Activated CD4-positive, alpha-beta T cell treated with anti-CD3 and anti-CD28 coated beads, Interleukin-2, amount 50 U/mL, for 1 hour (primary cell): ENCODE results near the gene PGA3.
"Not testable (repeated sequence)": the region's sequence is repeated elsewhere in the genome, so short reads cannot be mapped to it uniquely, and the experiment has no call there.

Source experiments
- DNase-seq: peaks from one replicate; pipeline ENCODE4 v3.0.0-alpha.2; 2020

Gene PGA3

DNA sequence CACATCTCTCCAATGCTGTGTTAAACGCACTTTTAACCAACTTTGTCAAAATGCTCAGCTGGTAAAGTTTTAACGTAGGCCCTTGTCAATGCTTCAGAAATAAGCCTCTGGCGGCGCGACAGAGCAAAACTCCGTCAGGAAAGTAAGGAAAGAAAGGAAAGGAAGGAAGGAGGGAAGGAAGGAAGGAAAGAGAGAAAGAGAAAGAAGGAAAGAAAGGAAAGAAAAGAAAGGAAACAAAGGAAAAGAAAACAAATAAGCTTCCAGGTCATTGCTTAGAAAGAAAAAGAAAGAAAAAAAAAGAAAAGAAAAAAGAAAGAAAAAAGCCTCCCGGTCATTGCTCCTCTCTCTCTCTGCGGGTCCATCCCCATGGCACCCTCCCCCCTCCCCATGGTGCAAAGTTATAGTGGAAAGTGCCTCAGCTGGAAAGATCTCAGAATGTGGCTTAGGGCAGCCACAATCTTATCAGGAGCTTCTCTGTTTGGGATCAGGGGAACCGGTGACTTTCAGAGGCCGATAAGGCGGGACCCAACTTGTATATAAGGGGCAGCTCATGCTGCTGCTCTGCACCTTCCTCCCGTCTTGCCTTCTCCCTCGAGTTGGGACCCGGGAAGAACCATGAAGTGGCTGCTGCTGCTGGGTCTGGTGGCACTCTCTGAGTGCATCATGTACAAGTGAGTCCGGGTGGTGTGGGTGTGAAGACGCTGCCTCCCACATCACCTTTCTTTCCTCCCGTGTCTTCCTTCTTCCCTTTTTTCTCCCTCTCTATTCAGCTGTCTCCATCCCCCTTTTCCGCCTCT, at the start of gene PGA3:
Gene PGA3, plus strand, starts transcription at position 566 of the 797 bp plus-strand sequence. Its CDS starts 50 bp downstream, at position 616.
- not testable (repeated sequence) for DNase-seq

- DNase-seq = no peak
These were observed 49.7 kb upstream of the PGA3 start for GRCh38 chr11:61153593-61154095.

DNA sequence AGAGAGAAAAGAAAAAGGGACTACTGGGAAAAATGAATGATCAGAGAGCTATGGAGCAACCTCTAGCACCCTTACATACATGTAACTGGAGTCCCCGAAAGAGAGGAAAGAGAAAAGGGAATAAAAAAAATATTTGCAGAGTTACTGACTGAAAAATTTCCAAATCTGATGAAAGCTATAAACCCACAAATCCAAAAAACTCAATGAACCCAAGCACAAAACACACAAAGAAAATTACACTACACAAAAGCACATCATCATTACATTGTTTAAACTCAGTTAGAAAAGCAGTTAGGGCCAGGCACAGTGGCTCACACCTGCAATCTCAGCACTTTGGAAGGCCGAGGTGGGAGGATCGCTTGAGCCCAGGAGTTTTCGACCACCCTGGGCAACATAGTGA, 48.8 kb upstream of the PGA3 start:
- no peak for DNase-seq

GRCh38 chr11:61155312-61155711, 48.0 kb upstream of the PGA3 start:
- no peak for DNase-seq

- no peak for DNase-seq
These were observed 47.6 kb upstream of the PGA3 start for GRCh38 chr11:61155741-61156140.

- DNase-seq = no peak
These were observed 45.6 kb upstream of the PGA3 start for GRCh38 chr11:61157743-61158142.

DNA sequence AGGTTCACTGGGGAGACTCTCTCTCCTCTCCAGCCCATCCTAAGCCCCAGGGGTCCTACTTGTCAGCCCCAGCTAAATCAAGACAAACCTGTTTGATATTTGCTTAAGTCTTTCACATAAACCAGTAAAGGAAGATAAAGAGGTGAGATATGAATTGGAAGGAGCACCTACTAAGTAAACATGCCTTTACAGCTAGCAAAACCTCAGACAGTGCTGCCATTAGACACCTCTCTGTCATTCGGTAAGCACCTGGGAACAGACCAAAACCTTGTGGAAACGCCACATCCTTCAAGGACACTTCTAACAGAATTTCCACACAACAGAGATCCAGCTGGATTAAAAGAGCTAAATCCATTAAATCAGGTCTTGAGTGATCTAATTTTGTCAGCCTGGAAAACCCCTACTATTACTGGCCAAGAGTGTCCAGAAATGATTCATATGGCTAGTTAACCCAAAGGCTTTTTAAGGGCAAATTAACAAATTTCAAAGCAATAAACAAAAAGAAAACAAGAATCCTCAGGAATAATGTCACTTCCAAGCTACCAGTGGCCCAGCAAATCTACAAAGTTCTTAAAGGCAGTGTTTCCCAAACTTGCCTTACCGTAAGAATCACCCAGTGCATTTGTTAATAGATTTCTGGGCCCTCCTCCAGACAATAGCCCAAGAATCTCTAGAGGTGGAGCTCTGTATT, 44.5 kb upstream of the PGA3 start:
- no peak for DNase-seq

- DNase-seq = no peak
These were observed 42.7 kb upstream of the PGA3 start for GRCh38 chr11:61160487-61161189.

DNA sequence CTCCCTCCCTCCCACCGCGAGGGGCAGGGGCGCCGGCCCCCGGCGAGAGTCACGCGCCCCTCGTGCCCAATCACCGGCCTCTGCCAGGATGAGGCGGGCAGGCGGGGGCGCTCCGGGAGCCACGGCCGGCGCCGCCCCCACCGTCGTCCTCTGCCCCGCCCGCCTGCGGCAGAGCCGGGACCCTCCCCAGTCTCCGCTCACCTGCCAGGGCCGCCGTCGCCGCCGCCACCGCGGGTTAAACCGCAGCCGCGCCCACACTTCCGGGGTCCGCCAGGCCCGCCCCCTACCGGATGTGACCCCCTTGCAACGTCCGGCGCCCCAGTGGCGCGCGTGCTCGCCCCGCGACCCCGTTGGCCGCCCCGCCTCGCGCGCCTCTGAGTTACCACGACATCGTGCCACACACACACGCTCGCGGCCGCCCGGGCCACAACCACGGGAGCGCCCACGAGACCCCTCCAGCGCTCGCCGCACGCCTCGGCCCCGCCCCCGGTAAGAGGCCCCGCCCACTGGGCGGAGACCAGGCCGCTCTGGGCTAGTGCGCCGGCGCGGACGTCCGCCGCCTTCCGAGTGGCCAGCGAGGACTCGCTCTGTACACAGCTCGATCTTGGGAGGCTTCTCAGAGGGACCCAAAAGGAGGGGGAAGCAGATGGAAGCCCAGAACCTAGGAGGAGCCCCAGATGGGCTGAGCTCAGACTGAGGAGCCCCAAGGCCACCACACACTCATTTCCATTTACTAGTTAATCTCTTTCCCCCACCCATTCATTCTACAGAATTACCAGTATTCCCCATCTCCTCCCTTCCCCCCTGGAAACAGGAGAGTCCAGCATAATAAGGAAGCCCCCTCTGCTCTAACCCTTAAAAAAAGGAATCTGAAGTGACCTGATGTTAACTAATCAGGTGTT, 41.9 kb upstream of the PGA3 start, which contains the start of gene VPS37C:
Gene VPS37C, minus strand, starts transcription at position 237 of the 902 bp plus-strand sequence. CDS start 22,597 bp downstream, outside the sequence.
- DNase-seq = peak; percentile 90

GRCh38 chr11:61162092-61162941, 41.0 kb upstream of the PGA3 start:
- no peak for DNase-seq

DNA sequence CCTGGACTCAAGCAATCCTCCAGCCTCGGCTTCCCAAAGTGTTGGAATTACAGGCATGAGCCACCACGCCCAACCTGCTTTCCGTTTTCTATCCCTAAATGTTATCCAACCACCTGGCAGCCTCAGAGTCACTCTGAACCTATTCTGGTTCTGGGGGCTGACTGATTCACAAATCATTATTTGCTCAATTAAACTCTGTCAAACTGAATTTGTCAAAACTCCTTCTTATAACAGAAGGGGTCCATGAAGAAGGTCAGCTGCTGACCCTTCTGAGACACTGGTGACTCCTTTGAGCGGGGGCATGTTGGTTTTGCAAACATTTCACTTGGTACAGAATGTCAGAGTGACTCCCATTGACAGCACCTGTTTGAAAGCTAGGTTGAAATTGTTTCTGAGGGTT, 40.3 kb upstream of the PGA3 start:
- no peak for DNase-seq

DNA sequence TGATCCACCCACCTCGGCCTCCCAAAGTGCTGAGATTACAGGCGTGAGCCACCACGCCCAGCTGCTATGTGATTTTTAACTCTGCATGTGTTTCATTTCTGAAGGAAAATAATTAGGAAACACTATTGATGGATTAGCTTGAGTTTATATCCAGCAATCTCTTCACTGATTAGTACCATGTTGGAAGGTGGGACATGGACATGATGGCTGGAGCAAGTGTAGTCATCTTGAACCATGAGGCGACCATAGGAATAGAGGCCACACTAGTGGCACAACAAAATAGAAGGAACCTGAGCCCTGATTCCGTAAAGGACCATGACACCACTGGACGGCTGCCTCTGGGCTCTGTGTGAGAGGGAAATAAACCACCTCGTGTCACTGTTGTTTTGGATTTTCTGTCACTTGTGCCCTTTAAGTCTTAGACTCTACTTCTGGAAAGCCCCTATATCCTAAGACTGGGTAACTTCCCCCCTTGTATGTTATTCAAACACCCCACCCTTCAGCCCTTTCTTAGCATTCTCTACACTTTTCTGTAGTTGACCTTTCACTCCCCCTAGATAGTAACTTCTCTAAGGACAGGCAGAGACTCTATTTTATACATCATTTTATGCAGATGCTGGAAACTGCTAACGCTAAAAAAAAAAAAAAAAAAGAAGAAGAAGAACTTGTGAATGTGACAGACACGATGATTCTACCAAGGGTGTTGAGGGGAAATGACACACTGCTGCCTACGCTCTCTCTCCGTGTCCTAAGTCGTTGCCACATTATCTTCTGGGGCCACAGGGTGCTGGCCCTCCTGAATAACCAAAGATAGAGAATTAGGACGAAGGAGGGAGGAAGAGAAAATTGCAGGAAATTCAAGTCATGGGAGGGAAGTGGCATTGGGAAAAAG, 39.4 kb upstream of the PGA3 start:
- DNase-seq = no peak

GRCh38 chr11:61164606-61165424, 38.5 kb upstream of the PGA3 start:
- DNase-seq = no peak

GRCh38 chr11:61165785-61166184, 37.5 kb upstream of the PGA3 start:
- DNase-seq = not testable (repeated sequence)

DNA sequence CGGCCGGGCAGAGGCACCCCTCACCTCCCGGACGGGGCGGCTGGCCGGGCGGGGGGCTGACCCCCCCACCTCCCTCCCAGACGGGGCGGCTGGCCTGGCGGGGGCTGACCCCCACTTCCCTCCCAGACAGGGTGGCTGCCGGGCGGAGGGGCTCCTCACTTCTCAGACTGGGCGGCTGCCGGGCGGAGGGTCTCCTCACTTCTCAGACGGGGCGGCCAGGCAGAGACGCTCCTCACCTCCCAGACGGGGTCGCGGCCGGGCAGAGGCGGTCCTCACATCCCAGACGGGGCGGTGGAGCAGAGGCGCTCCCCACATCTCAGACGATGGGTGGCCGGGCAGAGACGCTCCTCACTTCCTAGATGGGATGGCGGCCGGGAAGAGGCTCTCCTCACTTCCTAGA, 37.0 kb upstream of the PGA3 start:
- not testable (repeated sequence) for DNase-seq

DNA sequence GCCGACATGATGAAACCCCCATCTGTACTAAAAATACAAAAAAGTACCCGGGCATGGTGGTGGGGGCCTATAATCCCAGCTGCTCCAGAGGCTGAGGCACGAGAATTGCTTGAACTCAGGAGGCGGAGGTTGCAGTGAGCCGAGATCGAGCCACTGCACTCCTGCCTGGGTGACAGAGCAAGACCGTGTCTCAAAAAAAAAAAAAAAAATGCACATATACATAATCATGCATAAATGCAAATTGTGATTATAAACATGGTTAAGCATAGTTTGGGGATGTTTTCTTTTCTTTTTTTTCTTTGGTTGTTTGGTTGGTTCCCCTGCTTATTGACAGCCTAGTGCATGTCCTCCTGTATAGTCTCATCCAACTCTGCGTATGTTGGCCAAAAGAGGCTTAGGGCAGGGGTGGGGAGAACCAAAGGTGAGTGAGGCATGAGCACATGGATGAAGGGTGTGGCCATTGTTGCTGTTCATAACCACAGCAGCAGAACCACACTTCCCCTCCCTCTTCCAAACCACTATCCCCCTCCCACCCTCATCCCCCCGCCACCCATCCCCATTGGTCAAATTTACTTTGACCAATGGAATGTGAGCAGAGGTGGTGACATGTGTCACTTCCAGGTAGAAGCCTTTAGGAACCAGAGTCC, 35.1 kb upstream of the PGA3 start:
- no peak for DNase-seq

DNA sequence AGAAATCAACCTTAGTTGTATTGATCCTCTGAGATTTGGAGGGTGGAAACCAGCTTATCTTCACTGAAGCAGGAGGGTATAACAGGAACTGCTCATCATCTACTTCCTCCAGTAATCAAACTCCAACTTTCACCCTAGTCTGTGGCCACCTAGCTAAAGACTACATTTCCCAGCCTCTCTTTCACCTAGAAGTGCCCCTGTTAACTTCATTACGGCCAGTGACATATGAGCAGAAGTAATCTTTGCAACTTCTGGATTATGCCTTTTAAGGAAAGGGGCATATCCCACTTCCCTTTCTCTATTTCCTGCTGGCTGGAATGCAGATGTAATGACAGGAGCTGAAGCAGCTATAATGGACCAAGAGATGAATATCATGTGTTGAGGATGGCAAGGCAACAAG, 34.5 kb upstream of the PGA3 start:
- no peak for DNase-seq

DNA sequence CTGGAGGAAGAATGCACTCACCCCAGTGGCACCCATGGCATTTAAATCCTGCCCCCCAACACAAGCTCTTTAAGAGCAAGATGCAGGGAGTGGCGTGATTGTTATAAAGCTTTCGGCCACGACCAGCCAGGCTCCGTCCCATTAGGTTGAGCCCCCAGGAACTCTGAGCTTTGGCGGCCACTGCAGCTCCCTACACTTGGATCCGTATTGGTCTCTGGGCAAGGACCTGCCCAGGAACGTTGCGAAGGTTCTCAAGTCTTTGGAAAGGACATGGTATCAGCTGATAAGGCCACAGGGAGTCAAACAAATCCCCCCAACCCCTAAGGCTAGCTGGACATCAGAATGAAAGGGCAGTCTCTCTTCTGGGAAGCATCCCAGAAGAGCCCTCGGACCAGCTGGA, 32.7 kb upstream of the PGA3 start:
- no peak for DNase-seq

GRCh38 chr11:61171907-61172306, 31.4 kb upstream of the PGA3 start:
- DNase-seq = no peak
